ENCODE measurements around the gene SYNGR3.

Gene SYNGR3

GRCh38 chr16:1989209-1990100 lies at the start of gene SYNGR3:
SYNGR3 (plus strand) TSS chr16:1989970; CDS start chr16:1990103, 133 bp downstream.
- ATAC-seq (ENCODE audit: low read depth): no peak
- H3K36me3 ChIP-seq (ENCODE audit: low read depth): peaks cover 19% of the 10 kb centered on the region
- DNase-seq (ENCODE audit: low spot score): no peak
- peaks cover 5% of the 10 kb centered on the region for H3K27me3 ChIP-seq (ENCODE audit: insufficient read depth, poor library complexity, severe bottlenecking)
- H3K4me3 ChIP-seq (ENCODE audit: severe bottlenecking): peak within 1 kb of the TSS; percentile 48
- H3K9me3 ChIP-seq (ENCODE audit: severe bottlenecking): no peaks in the 10 kb centered on the region
- H3K4me1 ChIP-seq (ENCODE audit: insufficient read depth, poor library complexity, severe bottlenecking): peaks cover 8% of the 10 kb centered on the region
- TF ChIP-seq CTCF (IDR thresholded peaks at IDR 0.05; ENCODE audit: poor library complexity, severe bottlenecking): no peak
- no peak within 1 kb of the TSS for H3K27ac ChIP-seq (ENCODE audit: poor library complexity, severe bottlenecking)

GRCh38 chr16:1940273-1941161 lies 49.3 kb upstream of the SYNGR3 start:
- no peak overlapping the region for H3K27ac ChIP-seq (ENCODE audit: poor library complexity, severe bottlenecking)
- H3K4me3 ChIP-seq (ENCODE audit: severe bottlenecking): no peak overlapping the region
- no peak for TF ChIP-seq CTCF (IDR thresholded peaks at IDR 0.05; ENCODE audit: poor library complexity, severe bottlenecking)
- no peaks in the 10 kb centered on the region for H3K27me3 ChIP-seq (ENCODE audit: insufficient read depth, poor library complexity, severe bottlenecking)
- H3K9me3 ChIP-seq (ENCODE audit: severe bottlenecking): no peaks in the 10 kb centered on the region
- DNase-seq (ENCODE audit: low spot score) (no peak), ATAC-seq (ENCODE audit: low read depth) (no peak)
- peaks cover 10% of the 10 kb centered on the region for H3K4me1 ChIP-seq (ENCODE audit: insufficient read depth, poor library complexity, severe bottlenecking)
- peaks cover 6% of the 10 kb centered on the region; the same call in 1 of the 2 replicates for H3K36me3 ChIP-seq (ENCODE audit: low read depth)

- ATAC-seq (ENCODE audit: low read depth) (no peak), DNase-seq (ENCODE audit: low spot score) (peak; percentile 40)
- H3K9me3 ChIP-seq (ENCODE audit: severe bottlenecking): no peaks in the 10 kb centered on the region
- peak overlapping the region; percentile 12 for H3K27ac ChIP-seq (ENCODE audit: poor library complexity, severe bottlenecking)
- no peak for TF ChIP-seq CTCF (IDR thresholded peaks at IDR 0.05; ENCODE audit: poor library complexity, severe bottlenecking)
- H3K27me3 ChIP-seq (ENCODE audit: insufficient read depth, poor library complexity, severe bottlenecking): no peaks in the 10 kb centered on the region
- no peak overlapping the region for H3K4me3 ChIP-seq (ENCODE audit: severe bottlenecking)
- peaks cover 10% of the 10 kb centered on the region for H3K4me1 ChIP-seq (ENCODE audit: insufficient read depth, poor library complexity, severe bottlenecking)
- H3K36me3 ChIP-seq (ENCODE audit: low read depth): peaks cover 6% of the 10 kb centered on the region; the same call in 1 of the 2 replicates
Observed at GRCh38 chr16:1941162-1942046, 48.4 kb upstream of the SYNGR3 start.

- peak; percentile 57 for DNase-seq (ENCODE audit: low spot score)
- no peak for ATAC-seq (ENCODE audit: low read depth)
- H3K36me3 ChIP-seq (ENCODE audit: low read depth): peaks cover 6% of the 10 kb centered on the region; the same call in 1 of the 2 replicates
- peaks cover 10% of the 10 kb centered on the region for H3K4me1 ChIP-seq (ENCODE audit: insufficient read depth, poor library complexity, severe bottlenecking)
- H3K4me3 ChIP-seq (ENCODE audit: severe bottlenecking): peak overlapping the region; percentile 85
- H3K27ac ChIP-seq (ENCODE audit: poor library complexity, severe bottlenecking): peak overlapping the region; percentile 12
- H3K9me3 ChIP-seq (ENCODE audit: severe bottlenecking): no peaks in the 10 kb centered on the region
- H3K27me3 ChIP-seq (ENCODE audit: insufficient read depth, poor library complexity, severe bottlenecking): no peaks in the 10 kb centered on the region
- no peak for TF ChIP-seq CTCF (IDR thresholded peaks at IDR 0.05; ENCODE audit: poor library complexity, severe bottlenecking)
Observed at GRCh38 chr16:1942047-1942809, 47.5 kb upstream of the SYNGR3 start.

All from RWPE2 (cell line).